ENCODE measurements around the gene SLC20A1. TPM values are rescaled to one million over a fixed set of nuclear protein-coding genes. Genes with fewer than 3 reads are reported as not detected.
A peak's percentile ranks its signal among the peaks of the same experiment; 100 is the strongest.

Gene SLC20A1
- total and polyA plus RNA-seq, 2 experiments from 2014 or later: 11.4 to 22.9 TPM

GRCh38 chr2:112641701-112642100, 4.0 kb upstream of the SLC20A1 start:
- H3K36me3 ChIP-seq: no peaks in the 10 kb centered on the region
- no peak overlapping the region for H3K27ac ChIP-seq
- no peak for DNase-seq (ENCODE audit: low read depth in 1 of 2, low spot score in 1 of 2)
- no peaks in the 10 kb centered on the region for H3K9me3 ChIP-seq (ENCODE audit: low read depth)
- no peak overlapping the region for H3K4me3 ChIP-seq
- no peaks in the 10 kb centered on the region for H3K27me3 ChIP-seq
- no peak for TF ChIP-seq CTCF (IDR thresholded peaks at IDR 0.05; ENCODE audit: low read depth, low read length)
- H3K4me1 ChIP-seq (ENCODE audit: low read depth): peaks cover 7% of the 10 kb centered on the region

- Histone ChIP-seq H3K27me3 (no peaks in the 10 kb centered on the region), H3K9me3 (ENCODE audit: low read depth) (no peaks in the 10 kb centered on the region), H3K27ac (no peak overlapping the region), H3K36me3 (no peaks in the 10 kb centered on the region), H3K4me1 (ENCODE audit: low read depth) (peaks cover 8% of the 10 kb centered on the region), H3K4me3 (no peak overlapping the region)
- no peak for DNase-seq (ENCODE audit: low read depth in 1 of 2, low spot score in 1 of 2)
- no peak for TF ChIP-seq CTCF (IDR thresholded peaks at IDR 0.05; ENCODE audit: low read depth, low read length)
Measured at GRCh38 chr2:112642561-112642960, 3.2 kb upstream of the SLC20A1 start.

GRCh38 chr2:112642966-112643365, 2.8 kb upstream of the SLC20A1 start:
- Histone ChIP-seq H3K4me1 (ENCODE audit: low read depth) (peaks cover 8% of the 10 kb centered on the region), H3K27me3 (no peaks in the 10 kb centered on the region), H3K4me3 (no peak overlapping the region), H3K36me3 (no peaks in the 10 kb centered on the region), H3K9me3 (ENCODE audit: low read depth) (no peaks in the 10 kb centered on the region), H3K27ac (no peak overlapping the region)
- no peak for TF ChIP-seq CTCF (IDR thresholded peaks at IDR 0.05; ENCODE audit: low read depth, low read length)
- no peak for DNase-seq (ENCODE audit: low read depth in 1 of 2, low spot score in 1 of 2)

GRCh38 chr2:112643488-112643887, 2.3 kb upstream of the SLC20A1 start:
- H3K27ac ChIP-seq: no peak overlapping the region
- H3K36me3 ChIP-seq: no peaks in the 10 kb centered on the region
- TF ChIP-seq CTCF (IDR thresholded peaks at IDR 0.05; ENCODE audit: low read depth, low read length): no peak
- DNase-seq (ENCODE audit: low read depth in 1 of 2, low spot score in 1 of 2): no peak
- no peak overlapping the region for H3K4me3 ChIP-seq
- H3K4me1 ChIP-seq (ENCODE audit: low read depth): peaks cover 8% of the 10 kb centered on the region
- H3K27me3 ChIP-seq: no peaks in the 10 kb centered on the region
- no peaks in the 10 kb centered on the region for H3K9me3 ChIP-seq (ENCODE audit: low read depth)

GRCh38 chr2:112644155-112644932, 1.4 kb upstream of the SLC20A1 start:
- Histone ChIP-seq H3K27ac (peak overlapping the region; percentile 90), H3K9me3 (ENCODE audit: low read depth) (no peaks in the 10 kb centered on the region), H3K27me3 (no peaks in the 10 kb centered on the region), H3K4me3 (peak overlapping the region; percentile 94), H3K4me1 (ENCODE audit: low read depth) (peaks cover 8% of the 10 kb centered on the region), H3K36me3 (peaks cover 8% of the 10 kb centered on the region)
- DNase-seq (ENCODE audit: low read depth in 1 of 2, low spot score in 1 of 2): peak in 1 of 2 donors; percentile 32
- TF ChIP-seq CTCF (IDR thresholded peaks at IDR 0.05; ENCODE audit: low read depth, low read length): no peak
